Inflammatory macrophage treated with lipopolysaccharide for 1 hour (primary cell): ENCODE measurements around the gene APLP2.
A peak's percentile ranks its signal among the peaks of the same experiment; 100 is the strongest.
"Not testable (repeated sequence)": the region's sequence is repeated elsewhere in the genome, so short reads cannot be mapped to it uniquely, and the experiment has no call there.

ENCODE experiments used
- DNase-seq, 2 donors: peaks; one replicate each; pipeline ENCODE4 v3.0.0-alpha.2; 2020 to 2022

APLP2 gene

GRCh38 chr11:130069659-130070108 is at the start of gene APLP2:
Gene APLP2, plus strand, starts transcription at chr11:130069894. Its CDS starts 84 bp downstream, at chr11:130069978.
- peak; percentile 98 to 99 for DNase-seq

- DNase-seq = no peak
These were observed 49.4 kb upstream of the APLP2 start for GRCh38 chr11:130020323-130020722.

GRCh38 chr11:130021606-130022005 is 48.1 kb upstream of the APLP2 start:
- DNase-seq = not testable (repeated sequence)

GRCh38 chr11:130022799-130023198 is 46.9 kb upstream of the APLP2 start:
- no peak for DNase-seq

- no peak for DNase-seq
These were observed 46.5 kb upstream of the APLP2 start for GRCh38 chr11:130023204-130023603.

GRCh38 chr11:130024361-130024760 is 45.3 kb upstream of the APLP2 start:
- DNase-seq = no peak

- no peak for DNase-seq
These were observed 44.3 kb upstream of the APLP2 start for GRCh38 chr11:130025371-130025770.

GRCh38 chr11:130029137-130029536 is 40.6 kb upstream of the APLP2 start:
- no peak for DNase-seq

- no peak for DNase-seq
These were observed 38.6 kb upstream of the APLP2 start for GRCh38 chr11:130031056-130031455.

GRCh38 chr11:130031945-130032344 is 37.7 kb upstream of the APLP2 start:
- no peak for DNase-seq

GRCh38 chr11:130032931-130033330 is 36.8 kb upstream of the APLP2 start:
- no peak for DNase-seq

- DNase-seq = peak; percentile 31 to 43
These were observed 35.5 kb upstream of the APLP2 start for GRCh38 chr11:130034236-130034635.

- peak in 1 of 2 donors; percentile 35 for DNase-seq
These were observed 32.6 kb upstream of the APLP2 start for GRCh38 chr11:130037058-130037457.

GRCh38 chr11:130037881-130038585 is 31.7 kb upstream of the APLP2 start:
- no peak for DNase-seq

GRCh38 chr11:130040281-130040940 is 29.3 kb upstream of the APLP2 start:
- no peak for DNase-seq

- DNase-seq = peak; percentile 78 to 88
These were observed 27.6 kb upstream of the APLP2 start for GRCh38 chr11:130042093-130042591.

- peak; percentile 77 to 79 for DNase-seq
These were observed 26.1 kb upstream of the APLP2 start for GRCh38 chr11:130043575-130043974.

- DNase-seq = no peak
These were observed 22.6 kb upstream of the APLP2 start for GRCh38 chr11:130047141-130047540.

GRCh38 chr11:130049328-130049771 is 20.3 kb upstream of the APLP2 start:
- peak; percentile 56 to 57 for DNase-seq

GRCh38 chr11:130050257-130050656 is 19.4 kb upstream of the APLP2 start:
- DNase-seq = peak; percentile 80 to 93

- peak; percentile 92 to 97 for DNase-seq
These were observed 18.6 kb upstream of the APLP2 start for GRCh38 chr11:130051082-130051481.

- DNase-seq = no peak
These were observed 17.1 kb upstream of the APLP2 start for GRCh38 chr11:130052567-130052966.

- peak; percentile 31 to 54 for DNase-seq
These were observed 14.7 kb upstream of the APLP2 start for GRCh38 chr11:130054966-130055365.

- DNase-seq = peak; percentile 93 to 98
These were observed 14.1 kb upstream of the APLP2 start for GRCh38 chr11:130055617-130056016.
